IMR-90 (cell line): ENCODE results near the gene PCA3. TPM values are rescaled to one million over a fixed set of nuclear protein-coding genes. Genes with fewer than 3 reads are reported as not detected.

Experiments used
- ATAC-seq: fragments of 200-7000 bp; cut with Tn5 transposase; 2 replicates; pipeline ENCODE4 v1.9.1; 2020; ENCODE audit warnings: low read depth, mild to moderate bottlenecking, moderate library complexity
- BruUV-seq: library from RNA; stranded (reverse); fragments of 400-500 nt; replicated peaks from 2 replicates; lab custom pipeline; 2021; lab: Mats Ljungman, UMichigan
- CTCF ChIA-PET: fragments of 300-600 bp; formaldehyde crosslinking; extraction: SDS; loops from one replicate; lab custom pipeline; 2021; ENCODE audit warnings: antibody characterized with exemption; lab: Yijun Ruan, JAX
- POLR2A ChIA-PET: fragments of 300-600 bp; sonication (Branson Sonifier 250); formaldehyde crosslinking; loops from one replicate; lab custom pipeline; 2022; ENCODE audit warnings: antibody characterized with exemption; ENCODE audit not compliant: unreplicated experiment; lab: Charles Lee
- DNase-seq: peaks from one replicate; pipeline ENCODE4 v3.0.0; 2013
- H2AFZ ChIP-seq: replicated peaks from 2 replicates; pipeline ENCODE3; 2013; ENCODE audit warnings: low read length, mild to moderate bottlenecking; ENCODE audit not compliant: poor library complexity
- H2AK5ac ChIP-seq: 2 replicates; pipeline ENCODE4 v1.6.1; 2013; ENCODE audit warnings: low read depth, low read length, inconsistent platforms
- H2AK9ac ChIP-seq: replicated peaks from 2 replicates; pipeline ENCODE3; 2013; ENCODE audit warnings: mild to moderate bottlenecking, low read depth, low read length, moderate library complexity; ENCODE audit not compliant: poor library complexity
- H2BK120ac ChIP-seq: 2 replicates; pipeline ENCODE4 v1.6.1; 2013; ENCODE audit warnings: low read depth, low read length, inconsistent platforms
- H2BK15ac ChIP-seq: 3 replicates; pipeline ENCODE4 v1.6.1; 2013; ENCODE audit warnings: low read depth, low read length, inconsistent platforms
- H2BK20ac ChIP-seq: 2 replicates; pipeline ENCODE4 v1.6.1; 2013; ENCODE audit warnings: low read depth, mild to moderate bottlenecking, inconsistent platforms, low read length, moderate library complexity
- H2BK5ac ChIP-seq: 2 replicates; pipeline ENCODE4 v1.6.1; 2013; ENCODE audit warnings: mild to moderate bottlenecking, low read depth, low read length, inconsistent platforms; ENCODE audit not compliant: poor library complexity, severe bottlenecking
- H3K14ac ChIP-seq: replicated peaks from 2 replicates; pipeline ENCODE4 v1.6.1; 2013; ENCODE audit warnings: low read depth, low read length, inconsistent platforms
- H3K18ac ChIP-seq: 2 replicates; pipeline ENCODE4 v1.6.1; 2013; ENCODE audit warnings: low read depth, low read length, control low read depth
- H3K23ac ChIP-seq: 2 replicates; pipeline ENCODE4 v1.6.1; 2013; ENCODE audit warnings: low read depth, low read length, inconsistent platforms
- H3K27ac ChIP-seq: 2 replicates; pipeline ENCODE4 v1.5.1; 2013; ENCODE audit warnings: mild to moderate bottlenecking, control low read depth, low read length; ENCODE audit not compliant: insufficient read depth
- H3K27me3 ChIP-seq: 2 replicates; pipeline ENCODE4 v1.6.1; 2013; ENCODE audit warnings: low read length; ENCODE audit not compliant: control insufficient read depth, insufficient read depth
- H3K36me3 ChIP-seq: 2 replicates; pipeline ENCODE4 v1.6.1; 2013; ENCODE audit warnings: low read length, mixed read lengths; ENCODE audit not compliant: control insufficient read depth, insufficient read depth
- H3K4ac ChIP-seq: 2 replicates; pipeline ENCODE4 v1.6.1; 2013; ENCODE audit warnings: low read depth, low read length, inconsistent platforms
- H3K4me1 ChIP-seq: 2 replicates; pipeline ENCODE4 v1.6.1; 2013; ENCODE audit warnings: low read length, mixed read lengths; ENCODE audit not compliant: control insufficient read depth, insufficient read depth
- H3K4me2 ChIP-seq: 2 replicates; pipeline ENCODE4 v1.6.1; 2013; ENCODE audit warnings: low read depth, mild to moderate bottlenecking, control low read depth, low read length, moderate library complexity
- H3K4me3 ChIP-seq: 2 replicates; pipeline ENCODE4 v1.5.1; 2013; ENCODE audit warnings: low read depth, mild to moderate bottlenecking, control low read depth, low read length, moderate library complexity; ENCODE audit not compliant: insufficient read depth
- H3K56ac ChIP-seq: 2 replicates; pipeline ENCODE4 v1.6.1; 2013; ENCODE audit warnings: low read length, inconsistent platforms; ENCODE audit not compliant: insufficient read depth; ENCODE audit errors: extremely low read depth
- H3K79me1 ChIP-seq, 2 experiments: 2 replicates each; pipeline ENCODE4 v1.6.1; 2013; ENCODE audit warnings: low read length in 2 of 2, inconsistent platforms in 1 of 2, low read depth in 1 of 2
- H3K9ac ChIP-seq: 2 replicates; pipeline ENCODE4 v1.6.1; 2013; ENCODE audit warnings: low read depth, low read length, control low read depth
- H3K9me1 ChIP-seq: 2 replicates; pipeline ENCODE4 v1.6.1; 2013; ENCODE audit warnings: low read length, inconsistent platforms; ENCODE audit not compliant: insufficient read depth
- H3K9me3 ChIP-seq: 2 replicates; pipeline ENCODE4 v1.6.1; 2013; ENCODE audit warnings: low read length; ENCODE audit not compliant: control insufficient read depth, insufficient read depth
- H4K20me1 ChIP-seq: 2 replicates; pipeline ENCODE4 v1.6.1; 2013; ENCODE audit warnings: low read length, inconsistent platforms; ENCODE audit not compliant: insufficient read depth
- H4K5ac ChIP-seq: 2 replicates; pipeline ENCODE4 v1.6.1; 2013; ENCODE audit warnings: mild to moderate bottlenecking, low read depth, low read length, control low read depth
- H4K8ac ChIP-seq, 2 experiments: 2 replicates each; pipeline ENCODE4 v1.6.1; 2013; ENCODE audit warnings: low read depth in 2 of 2, low read length in 2 of 2, control low read depth in 1 of 2, inconsistent platforms in 1 of 2
- H4K91ac ChIP-seq: 2 replicates; pipeline ENCODE4 v1.6.1; 2013; ENCODE audit warnings: low read depth, low read length, inconsistent platforms; ENCODE audit not compliant: insufficient read depth
- CEBPB ChIP-seq: IDR thresholded peaks from 2 replicates; pipeline ENCODE4 v1.6.1; 2012; ENCODE audit warnings: low read depth, low read length, improper control_type of control experiment
- CTCF ChIP-seq: conservative IDR thresholded peaks from 2 replicates; pipeline ENCODE4 v1.5.1; 2012; ENCODE audit warnings: mild to moderate bottlenecking, low read depth, low read length, improper control_type of control experiment
- ELK1 ChIP-seq: fragments of 150-350 bp; IDR thresholded peaks from 2 replicates; pipeline ENCODE4 v1.6.1; 2016; ENCODE audit warnings: low read depth, mild to moderate bottlenecking, low read length, moderate library complexity, borderline replicate concordance
- FOS ChIP-seq: fragments of 150-350 bp; IDR thresholded peaks from 2 replicates; pipeline ENCODE4 v1.6.1; 2016; ENCODE audit warnings: low read depth, low read length
- MAFK ChIP-seq: IDR thresholded peaks from 2 replicates; pipeline ENCODE4 v1.6.1; 2012; ENCODE audit warnings: low read depth, low read length, improper control_type of control experiment
- MXI1 ChIP-seq: IDR thresholded peaks from 2 replicates; pipeline ENCODE4 v1.6.1; 2012; ENCODE audit warnings: low read depth, mild to moderate bottlenecking, low read length, moderate library complexity, borderline replicate concordance
- POLR2A ChIP-seq: IDR thresholded peaks from 2 replicates; pipeline ENCODE4 v1.6.1; 2012; ENCODE audit warnings: mild to moderate bottlenecking, low read depth, low read length
- RAD21 ChIP-seq: IDR thresholded peaks from 2 replicates; pipeline ENCODE4 v1.6.1; 2012; ENCODE audit warnings: low read length, improper control_type of control experiment
- RCOR1 ChIP-seq: IDR thresholded peaks from 2 replicates; pipeline ENCODE4 v1.6.1; 2012; ENCODE audit warnings: mild to moderate bottlenecking, low read length, improper control_type of control experiment; ENCODE audit not compliant: insufficient replicate concordance
- RFX5 ChIP-seq: IDR thresholded peaks from 2 replicates; pipeline ENCODE4 v1.8.0; 2012; ENCODE audit warnings: low read depth, mild to moderate bottlenecking, low read length, moderate library complexity
- SMC3 ChIP-seq: fragments of 150-350 bp; IDR thresholded peaks from 2 replicates; pipeline ENCODE4 v1.6.1; 2016; ENCODE audit warnings: low read depth, mild to moderate bottlenecking, antibody characterized with exemption, low read length, moderate library complexity
- USF2 ChIP-seq: fragments of 150-350 bp; IDR thresholded peaks from 2 replicates; pipeline ENCODE4 v1.6.1; 2017; ENCODE audit warnings: mild to moderate bottlenecking, antibody characterized with exemption, low read length, low read depth
- WGBS, 2 experiments: methylation state at CpG; one replicate each; pipeline versions ENCODE4 v1.1.5 to v1.1.7; 2013; ENCODE audit warnings: missing lambda C conversion rate in 2 of 2; ENCODE audit not compliant: insufficient read length in 1 of 2; ENCODE audit errors: extremely low coverage in 2 of 2; 5-methylcytosine and 5-hydroxymethylcytosine counted together
- dilution Hi-C: fragments of 300-500 bp; cut with HindIII; formaldehyde crosslinking; loops from one replicate; pipeline ENCODE4 v1.14.3; 2018; ENCODE audit warnings: low sequenced_read_pairs; ENCODE audit not compliant: unreplicated experiment
- in situ Hi-C: fragments of 300-500 bp; cut with MboI; formaldehyde crosslinking; loops from 3 replicates; pipeline ENCODE4 v1.14.3; 2019; ENCODE audit warnings: low sequenced_read_pairs, inconsistent platforms, mixed read lengths
- intact Hi-C: fragments of 100-400 bp; cut with micrococcal nuclease; formaldehyde crosslinking; loops from 2 replicates; pipeline ENCODE4 v1.10.0; 2022
- polyA plus RNA-seq, 3 experiments: library from polyadenylated mRNA; depleted of rRNA; stranded (reverse); fragments of >200 nt; gene quantifications; 2 replicates each; pipeline ENCODE4 v1.2.3, GENCODE V29; 2012; ENCODE audit warnings: low replicate concordance in 1 of 3
- total RNA-seq: library from RNA; depleted of rRNA; stranded (reverse); fragments of >200 nt; gene quantifications from 2 replicates; pipeline ENCODE4 v1.2.3, GENCODE V29; 2012

The PCA3 gene
- total and polyA plus RNA-seq, 2 of the 4 experiments (the other 2 are of a cell fraction) = not detected

GRCh38 chr9:76734716-76735115 is 29.5 kb upstream of the PCA3 start:
- dilution Hi-C loops (no loop called here), in situ Hi-C loops (no loop called here), intact Hi-C loops (no loop called here)
- WGBS, 2 experiments = 60% methylated on average over 1 of the region's 3 CpGs; no CpG with 5 or more reads in 1 of the 2 experiments
- ChIA-PET POLR2A (no interaction called here), CTCF (no interaction called here)
- Histone ChIP-seq H3K79me1 (no peaks in the 10 kb centered on the region), H2AFZ (no peak overlapping the region), H3K14ac (no peak overlapping the region), H4K91ac (no peak overlapping the region), H2BK20ac (no peak overlapping the region), H3K9me3 (no peaks in the 10 kb centered on the region), H4K8ac (no peak overlapping the region), H4K5ac (no peak overlapping the region), H3K27me3 (peaks cover 3% of the 10 kb centered on the region; the same call in 1 of the 2 replicates), H3K56ac (no peak overlapping the region), H2BK120ac (no peak overlapping the region), H2AK5ac (no peak overlapping the region), H3K4me2 (no peak overlapping the region), H3K9ac (no peak overlapping the region), H3K18ac (no peak overlapping the region), H3K4ac (no peak overlapping the region), H3K9me1 (no peaks in the 10 kb centered on the region), H3K23ac (no peak overlapping the region), H3K27ac (no peak overlapping the region), H2BK15ac (no peak overlapping the region), H3K4me1 (no peaks in the 10 kb centered on the region), H3K4me3 (no peak overlapping the region), H4K20me1 (no peaks in the 10 kb centered on the region), H3K36me3 (no peaks in the 10 kb centered on the region), H2BK5ac (no peak overlapping the region), H2AK9ac (no peak overlapping the region)
- TF ChIP-seq USF2 (no peak), RCOR1 (no peak), RFX5 (no peak), CTCF (no peak), RAD21 (no peak), MAFK (no peak), CEBPB (no peak), ELK1 (no peak), POLR2A (no peak), FOS (no peak), MXI1 (no peak), SMC3 (no peak)
- no TSS peak for BruUV-seq
- ATAC-seq (no peak), DNase-seq (no peak)
